GM19468 (cell line): Measurements from ENCODE around the gene EHD3.
"Not testable (repeated sequence)": the region's sequence is repeated elsewhere in the genome, so short reads cannot be mapped to it uniquely, and the experiment has no call there.

Source experiments
- ATAC-seq: cut with Tn5 transposase; IDR thresholded peaks from one replicate; pipeline ENCODE4 v1.9.1; 2021; ENCODE audit warnings: mild to moderate bottlenecking, moderate library complexity, moderate number of reproducible peaks; ENCODE audit not compliant: unreplicated experiment; ENCODE audit errors: extremely low read depth

Gene EHD3

DNA sequence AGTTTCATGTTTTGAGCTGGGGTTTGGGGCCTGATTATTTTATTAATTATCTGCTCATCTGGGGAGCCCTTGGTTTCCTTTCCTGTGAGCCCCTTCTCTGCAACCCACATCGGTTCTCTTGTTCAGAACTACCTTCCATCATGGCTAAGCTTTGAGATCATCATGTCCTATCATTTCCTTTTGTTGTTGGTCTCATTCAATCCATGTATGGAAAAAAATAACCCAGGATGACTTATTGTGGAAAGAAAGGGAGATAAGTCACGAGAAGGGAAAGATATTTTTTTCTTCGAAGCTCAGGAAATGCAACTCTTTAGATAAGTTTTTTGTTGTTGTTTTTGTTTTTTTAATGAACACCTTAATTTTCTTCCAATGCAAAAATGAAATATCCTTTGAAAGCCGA, 43.7 kb downstream of the EHD3 start:
- no peak for ATAC-seq

GRCh38 chr2:31282634-31283033, 48.7 kb downstream of the EHD3 start:
- ATAC-seq: no peak

- not testable (repeated sequence) for ATAC-seq
Observed at GRCh38 chr2:31283193-31283919, 49.4 kb downstream of the EHD3 start.

GRCh38 chr2:31284107-31284506, 50.2 kb downstream of the EHD3 start:
- ATAC-seq: no peak

- no peak for ATAC-seq
Observed at GRCh38 chr2:31286230-31286629, 52.3 kb downstream of the EHD3 start.

GRCh38 chr2:31286961-31287550, 53.1 kb downstream of the EHD3 start:
- no peak for ATAC-seq

GRCh38 chr2:31287654-31288053, 53.7 kb downstream of the EHD3 start:
- no peak for ATAC-seq

DNA sequence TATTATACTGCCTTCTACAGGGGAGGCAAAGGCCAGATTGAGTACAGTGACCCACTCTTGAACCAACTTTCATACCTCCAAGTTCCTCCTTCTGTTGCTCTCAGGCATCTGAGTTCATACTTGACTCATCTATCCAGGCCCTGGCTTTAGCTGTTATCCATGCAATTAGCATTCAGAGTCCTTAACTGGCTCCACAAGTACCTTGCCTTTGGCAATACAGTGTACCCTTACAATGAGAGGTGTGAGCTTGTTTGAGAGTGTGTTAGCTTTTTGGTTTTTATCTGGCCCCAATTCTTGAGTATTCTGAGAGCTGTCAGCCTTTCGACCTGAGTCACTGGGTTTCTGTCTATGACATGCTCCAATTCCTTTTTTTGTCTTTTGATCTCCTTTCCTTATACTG, 60.2 kb downstream of the EHD3 start:
- no peak for ATAC-seq

GRCh38 chr2:31296641-31297287, 62.8 kb downstream of the EHD3 start:
- no peak for ATAC-seq

DNA sequence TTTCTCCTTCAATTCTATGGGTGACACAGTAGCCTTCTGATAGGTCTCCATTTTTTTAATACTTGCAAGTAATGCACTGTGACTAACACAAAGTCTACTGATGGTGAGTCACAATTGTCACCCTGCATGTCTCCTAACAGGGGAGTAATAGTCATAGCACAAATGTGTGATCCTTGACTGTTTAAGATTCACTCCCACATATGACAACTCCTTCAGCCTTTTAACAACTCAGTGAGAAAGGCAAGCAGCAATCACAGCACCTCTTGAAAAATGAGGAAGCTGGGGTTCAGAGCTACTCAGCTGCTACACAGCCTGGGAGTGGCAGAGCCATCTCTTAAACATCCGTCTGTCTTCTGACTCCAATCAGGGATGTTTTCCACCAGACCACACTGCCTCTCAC, 63.8 kb downstream of the EHD3 start:
- no peak for ATAC-seq

- no peak for ATAC-seq
Observed at GRCh38 chr2:31299547-31299946, 65.6 kb downstream of the EHD3 start.

GRCh38 chr2:31300309-31300708, 66.4 kb downstream of the EHD3 start:
- no peak for ATAC-seq

- no peak for ATAC-seq
Observed at GRCh38 chr2:31302940-31303563, 69.1 kb downstream of the EHD3 start.

DNA sequence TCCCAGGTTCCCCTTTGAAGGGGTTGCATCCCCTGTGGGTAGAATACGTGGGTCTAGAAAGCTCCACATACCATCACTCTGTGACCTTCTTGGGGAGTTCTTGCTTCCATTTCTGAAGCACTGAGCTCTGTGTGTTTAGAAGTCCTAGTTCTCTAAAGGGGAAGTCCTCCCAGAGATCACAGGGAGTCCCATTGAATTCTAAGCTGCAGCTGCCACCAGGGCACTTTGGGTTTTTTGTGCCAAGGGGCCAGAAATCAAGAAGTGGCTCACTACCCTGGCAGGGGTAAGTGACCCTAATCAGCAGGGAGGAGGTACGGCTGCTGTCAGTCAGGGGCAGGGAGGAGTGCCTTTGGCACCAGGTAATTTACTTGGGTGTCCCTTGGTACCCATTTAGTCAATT, 70.9 kb downstream of the EHD3 start:
- no peak for ATAC-seq

GRCh38 chr2:31312898-31313297, 78.9 kb downstream of the EHD3 start:
- ATAC-seq: no peak

DNA sequence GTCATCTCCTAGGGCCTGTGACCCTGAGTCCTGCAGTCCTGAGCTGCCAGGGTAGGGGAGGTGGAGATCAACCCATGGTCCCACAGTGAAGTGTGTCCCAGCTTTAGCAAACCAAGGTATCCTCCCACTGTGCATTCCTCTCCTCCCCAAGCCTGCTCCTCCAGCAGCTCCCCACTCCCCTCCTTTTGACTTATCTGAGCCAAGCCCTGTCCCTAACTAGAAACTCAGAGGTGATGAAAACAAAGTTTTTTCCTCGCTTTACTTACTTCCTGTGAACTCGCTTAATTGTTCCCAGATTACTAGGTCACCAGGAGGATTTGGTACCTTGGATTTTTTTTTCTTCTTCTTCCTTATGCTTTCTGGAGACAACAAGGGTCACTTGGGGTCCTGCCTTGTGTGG, 80.8 kb downstream of the EHD3 start:
- no peak for ATAC-seq

GRCh38 chr2:31317396-31317795, 83.4 kb downstream of the EHD3 start:
- ATAC-seq: no peak

GRCh38 chr2:31318361-31319336, 84.7 kb downstream of the EHD3 start:
- ATAC-seq: no peak
